Activated T-helper 17 cell treated with anti-CD3 and anti-CD28 coated beads, Interleukin-2, amount 50 U/mL, for 72 hours (primary cell): Measurements from ENCODE around the gene ZSCAN23. TPM values are rescaled to one million over a fixed set of nuclear protein-coding genes. Genes with fewer than 3 reads are reported as not detected.
"Not testable (repeated sequence)": the region's sequence is repeated elsewhere in the genome, so short reads cannot be mapped to it uniquely, and the experiment has no call there.

Experiments
- ATAC-seq: fragments of 150-1000 bp; cut with Tn5 transposase; replicated peaks from 2 replicates; pipeline ENCODE4 v1.10.0; 2021; ENCODE audit warnings: mild to moderate bottlenecking, moderate library complexity
- H3K27ac Mint-ChIP-seq: one replicate; pipeline ENCODE4 v1.8.0; 2022; ENCODE audit warnings: mixed read lengths
- H3K27me3 Mint-ChIP-seq: one replicate; pipeline ENCODE4 v1.8.0; 2022; ENCODE audit warnings: mixed read lengths
- H3K36me3 Mint-ChIP-seq: one replicate; pipeline ENCODE4 v1.8.0; 2022; ENCODE audit warnings: low read depth, mild to moderate bottlenecking, mixed read lengths
- H3K4me1 Mint-ChIP-seq: one replicate; pipeline ENCODE4 v1.8.0; 2022; ENCODE audit warnings: mixed read lengths
- H3K4me3 Mint-ChIP-seq: one replicate; pipeline ENCODE4 v1.8.0; 2022; ENCODE audit warnings: mild to moderate bottlenecking, mixed read lengths
- H3K9me3 Mint-ChIP-seq: one replicate; pipeline ENCODE4 v1.8.0; 2022; ENCODE audit warnings: mixed read lengths
- total RNA-seq, 2 donors: library from RNA; stranded (reverse); gene quantifications; one replicate each; pipeline ENCODE4 v1.2.3, GENCODE V29; 2022

Gene ZSCAN23
- total RNA-seq, 2 donors from 2014 or later: 0.24 to 0.52 TPM

DNA sequence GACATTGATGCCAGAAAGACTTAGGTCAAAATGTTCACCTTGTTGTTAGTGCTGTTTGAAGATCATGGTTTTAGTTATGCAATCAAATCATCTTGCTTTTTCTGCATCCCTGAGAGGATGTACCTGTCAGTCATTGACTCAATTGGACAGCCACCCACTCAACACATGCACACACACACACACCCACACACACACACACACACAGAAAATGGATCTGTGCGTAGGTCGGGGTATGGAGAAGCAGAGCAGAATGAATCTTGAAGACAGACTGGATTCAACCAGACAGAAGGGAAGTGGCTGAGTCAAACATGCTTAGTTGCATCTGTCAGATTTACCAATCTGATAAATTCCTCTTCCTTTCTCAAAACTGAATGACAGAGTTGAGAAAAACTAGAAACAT, 19.1 kb upstream of the ZSCAN23 start:
- no peak overlapping the region for H3K4me3 Mint-ChIP-seq
- no peak overlapping the region for H3K27ac Mint-ChIP-seq
- H3K36me3 Mint-ChIP-seq: no peaks in the 10 kb centered on the region
- H3K4me1 Mint-ChIP-seq: no peaks in the 10 kb centered on the region
- peaks cover 58% of the 10 kb centered on the region for H3K27me3 Mint-ChIP-seq
- ATAC-seq: no peak
- no peaks in the 10 kb centered on the region for H3K9me3 Mint-ChIP-seq

DNA sequence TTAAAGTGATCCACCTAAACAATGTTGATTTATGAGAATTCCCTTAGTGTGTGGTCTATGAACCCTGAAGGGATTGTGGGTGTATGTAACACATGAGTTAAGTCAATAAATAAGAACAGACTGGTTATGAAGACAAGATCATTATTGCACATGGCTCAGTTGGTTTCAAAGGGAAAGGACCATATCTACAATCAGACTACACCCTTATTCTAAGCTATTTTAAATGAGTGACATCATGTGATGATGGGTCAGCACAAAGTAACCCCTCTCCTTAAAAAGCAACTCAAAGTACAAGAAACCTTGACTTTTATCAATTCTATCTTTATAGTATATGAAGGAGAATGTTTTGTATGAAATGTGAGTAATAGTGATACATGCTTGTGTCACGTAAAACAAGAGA, 15.3 kb upstream of the ZSCAN23 start:
- Mint-ChIP-seq H3K36me3 (no peaks in the 10 kb centered on the region), H3K4me1 (no peaks in the 10 kb centered on the region), H3K27ac (no peak overlapping the region), H3K4me3 (no peak overlapping the region), H3K9me3 (no peaks in the 10 kb centered on the region), H3K27me3 (peaks cover 58% of the 10 kb centered on the region)
- no peak for ATAC-seq

DNA sequence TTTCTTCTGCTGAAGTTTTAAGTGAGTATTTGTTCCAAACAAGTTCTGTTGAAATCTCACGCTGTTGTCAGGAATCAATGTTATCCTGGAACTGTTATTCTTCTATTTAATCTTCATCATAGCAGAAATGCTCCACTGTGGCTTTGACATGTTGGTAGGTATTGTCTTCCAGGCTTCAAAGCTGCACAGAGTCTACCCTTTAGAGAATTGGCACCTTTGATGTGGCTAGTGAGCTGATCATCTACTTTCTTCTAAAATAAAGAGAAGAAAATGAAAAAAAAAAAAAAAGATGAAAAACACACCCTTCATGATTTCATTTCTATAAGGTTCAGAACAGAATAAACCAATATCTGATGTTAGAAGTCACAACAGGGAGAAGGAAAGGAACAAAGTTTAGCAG, 5.8 kb upstream of the ZSCAN23 start:
- Mint-ChIP-seq H3K27me3 (peaks cover 20% of the 10 kb centered on the region), H3K4me1 (peaks cover 6% of the 10 kb centered on the region), H3K4me3 (no peak overlapping the region), H3K36me3 (no peaks in the 10 kb centered on the region), H3K9me3 (no peaks in the 10 kb centered on the region), H3K27ac (no peak overlapping the region)
- no peak for ATAC-seq

DNA sequence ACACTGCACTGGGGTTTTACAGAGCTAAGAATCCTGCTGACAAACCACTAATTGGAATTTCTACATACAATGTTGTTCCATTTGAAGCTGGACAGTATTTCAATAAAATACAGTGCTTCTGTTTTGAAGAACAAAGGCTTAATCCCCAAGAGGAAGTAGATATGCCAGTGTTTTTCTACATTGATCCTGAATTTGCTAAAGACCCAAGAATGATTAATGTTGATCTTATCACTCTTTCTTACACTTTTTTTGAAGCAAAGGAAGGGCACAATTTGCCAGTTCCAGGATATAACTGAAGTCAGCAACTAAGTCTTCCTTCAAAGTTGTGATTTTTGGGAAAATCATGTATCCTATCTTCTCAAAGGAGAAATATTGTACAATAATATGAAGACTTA, 4.2 kb upstream of the ZSCAN23 start:
- not testable (repeated sequence) for H3K27ac Mint-ChIP-seq, H3K36me3 Mint-ChIP-seq, H3K9me3 Mint-ChIP-seq, ATAC-seq
- Mint-ChIP-seq H3K27me3 (peaks cover 17% of the 10 kb centered on the region), H3K4me3 (peak overlapping the region; percentile 41), H3K4me1 (peaks cover 20% of the 10 kb centered on the region)

DNA sequence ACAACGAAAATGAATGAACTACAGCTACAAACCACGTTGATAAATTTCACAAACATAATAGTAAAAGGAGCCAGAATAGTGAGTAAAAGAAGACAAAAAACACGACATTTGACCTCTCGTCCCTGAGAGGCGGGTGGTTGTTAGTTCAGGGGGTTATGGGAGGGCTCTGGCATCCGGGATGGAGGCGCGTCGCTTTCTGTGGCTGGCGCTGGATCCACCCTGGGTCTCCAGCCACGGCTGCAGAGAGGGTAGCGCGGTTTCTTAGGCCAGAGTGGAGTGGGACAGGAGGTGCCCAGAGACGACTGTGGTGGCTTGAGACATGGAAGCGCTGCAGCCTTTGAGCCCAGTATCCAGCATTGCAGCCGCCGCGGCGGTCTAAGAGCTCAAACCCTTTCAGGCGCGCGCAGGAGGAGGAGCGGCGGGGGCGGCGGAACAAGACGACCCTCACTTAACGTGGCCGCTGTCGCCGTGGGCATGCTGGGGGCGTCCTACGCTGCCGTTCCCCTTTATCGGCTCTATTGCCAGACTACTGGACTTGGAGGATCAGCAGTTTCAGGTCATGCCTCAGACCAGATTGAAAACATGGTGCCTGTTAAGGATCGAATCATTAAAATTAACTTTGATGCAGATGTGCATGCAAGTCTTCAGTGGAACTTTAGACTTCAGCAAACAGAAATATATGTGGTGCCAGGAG, 3.7 kb upstream of the ZSCAN23 start:
- Mint-ChIP-seq H3K27me3 (peaks cover 14% of the 10 kb centered on the region), H3K4me1 (peaks cover 20% of the 10 kb centered on the region), H3K4me3 (peak overlapping the region; percentile 41), H3K9me3 (no peaks in the 10 kb centered on the region), H3K27ac (no peak overlapping the region), H3K36me3 (no peaks in the 10 kb centered on the region)
- ATAC-seq: no peak

DNA sequence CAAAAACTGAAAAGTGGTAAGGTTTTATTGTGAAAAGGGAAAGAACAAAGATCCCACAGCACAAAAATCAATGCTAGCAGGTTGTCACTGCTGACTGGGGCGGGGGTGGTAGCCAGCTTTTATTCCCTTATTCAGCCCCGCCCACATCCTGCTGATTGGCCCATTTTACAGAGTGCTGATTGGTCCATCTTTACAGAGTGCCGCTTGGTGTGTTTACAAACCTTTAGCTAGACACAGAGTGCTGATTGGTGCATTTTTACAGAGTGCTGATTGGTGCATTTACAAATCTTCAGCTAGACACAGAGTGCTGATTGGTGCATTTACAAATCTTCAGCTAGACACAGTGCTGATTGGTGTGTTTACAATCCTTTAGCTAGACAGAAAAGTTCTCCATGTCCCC, 1.5 kb upstream of the ZSCAN23 start:
- not testable (repeated sequence) for ATAC-seq, H3K36me3 Mint-ChIP-seq

DNA sequence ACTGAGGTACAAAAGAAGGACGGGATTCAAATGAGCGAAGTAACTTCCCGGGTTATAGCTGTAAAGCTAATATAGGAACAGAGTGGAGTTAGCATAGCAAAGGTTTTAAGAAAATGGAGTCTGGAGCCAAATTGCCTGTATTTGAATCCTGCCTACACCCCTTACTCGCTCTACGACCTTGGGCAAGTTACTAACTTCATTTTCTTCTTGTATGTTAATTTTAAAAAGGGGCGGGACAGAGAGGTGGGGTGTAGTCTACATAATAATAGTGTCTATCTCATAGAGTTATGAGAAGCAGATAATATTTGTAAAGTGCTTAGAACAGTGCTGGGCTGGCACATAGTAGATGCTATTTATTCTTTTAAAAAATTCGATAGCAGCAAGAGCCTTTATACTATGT, 705 bp downstream of the ZSCAN23 start:
- Mint-ChIP-seq H3K27me3 (peaks cover 18% of the 10 kb centered on the region), H3K36me3 (no peaks in the 10 kb centered on the region), H3K9me3 (no peaks in the 10 kb centered on the region), H3K4me3 (peak overlapping the region; percentile 87), H3K27ac (peak overlapping the region; percentile 88), H3K4me1 (peaks cover 20% of the 10 kb centered on the region)
- no peak for ATAC-seq

More for the DNA sequence above, 1.5 kb upstream of the ZSCAN23 start:
- Mint-ChIP-seq H3K4me1 (peaks cover 20% of the 10 kb centered on the region), H3K4me3 (peak overlapping the region; percentile 87), H3K27me3 (peaks cover 14% of the 10 kb centered on the region)
- not testable (repeated sequence) for H3K27ac Mint-ChIP-seq, H3K9me3 Mint-ChIP-seq

DNA sequence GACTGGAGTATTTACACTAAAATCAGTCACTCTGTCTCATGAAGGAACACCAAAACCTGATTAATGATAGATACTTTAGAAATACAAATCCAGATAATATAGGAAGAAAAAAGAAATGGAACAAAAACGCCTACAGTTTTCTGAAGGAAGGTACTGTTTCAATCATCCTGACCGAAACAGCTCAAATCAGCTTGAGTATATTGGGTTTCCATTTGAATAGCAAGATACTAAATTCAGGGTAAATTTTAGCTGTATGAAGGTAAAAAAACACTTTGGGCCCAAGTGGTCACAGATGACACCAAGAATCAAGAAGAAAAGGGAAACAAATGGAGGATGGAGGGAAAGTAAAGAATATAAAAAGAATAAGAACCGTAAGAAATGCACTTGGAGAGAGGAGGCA, 6.9 kb downstream of the ZSCAN23 start:
- H3K27ac Mint-ChIP-seq: no peak overlapping the region
- no peaks in the 10 kb centered on the region for H3K36me3 Mint-ChIP-seq
- peaks cover 8% of the 10 kb centered on the region for H3K27me3 Mint-ChIP-seq
- H3K9me3 Mint-ChIP-seq: no peaks in the 10 kb centered on the region
- H3K4me3 Mint-ChIP-seq: no peak overlapping the region
- H3K4me1 Mint-ChIP-seq: no peaks in the 10 kb centered on the region
- ATAC-seq: peak; percentile 51

DNA sequence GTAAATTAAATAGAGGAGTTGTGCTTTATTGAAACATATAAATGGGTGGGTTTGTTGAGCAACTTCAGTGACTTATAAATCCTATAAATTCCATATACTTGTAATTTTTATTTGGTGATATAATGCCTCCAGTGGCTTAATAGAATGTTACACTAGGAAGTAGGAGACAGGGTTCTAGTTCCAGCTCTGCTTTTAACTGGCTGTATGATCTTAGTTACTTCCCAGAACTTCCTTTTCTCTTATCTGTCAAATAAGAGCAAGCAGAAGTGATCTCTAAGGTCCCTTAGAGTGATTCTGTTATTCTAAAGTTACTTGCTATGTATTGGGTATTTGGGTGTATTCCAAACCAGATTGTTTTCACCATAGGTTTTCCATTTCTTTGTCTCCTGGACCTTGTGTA, 10.2 kb downstream of the ZSCAN23 start:
- H3K27me3 Mint-ChIP-seq: peaks cover 12% of the 10 kb centered on the region
- no peak for ATAC-seq
- H3K4me1 Mint-ChIP-seq: no peaks in the 10 kb centered on the region
- no peaks in the 10 kb centered on the region for H3K36me3 Mint-ChIP-seq
- no peak overlapping the region for H3K27ac Mint-ChIP-seq
- H3K4me3 Mint-ChIP-seq: no peak overlapping the region
- no peaks in the 10 kb centered on the region for H3K9me3 Mint-ChIP-seq

DNA sequence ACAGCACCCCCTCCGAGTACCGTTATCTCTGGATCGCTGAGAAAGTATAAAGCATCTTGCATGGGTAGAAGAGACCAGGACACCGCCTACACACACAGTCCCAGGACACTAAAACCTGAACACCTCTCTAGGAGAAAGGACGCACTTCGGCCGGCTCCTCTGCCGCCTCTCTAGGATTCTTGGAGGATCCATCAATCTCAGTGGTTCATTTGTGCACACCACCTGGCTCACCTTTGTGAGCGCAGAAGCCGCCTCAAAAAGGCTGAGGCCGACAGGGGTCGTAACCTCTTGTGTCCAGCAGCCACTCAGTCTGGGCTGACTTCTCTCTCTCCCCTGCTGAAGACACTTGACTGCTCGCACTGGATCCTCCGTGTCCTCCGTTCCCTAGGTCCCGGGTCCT, 13.5 kb downstream of the ZSCAN23 start:
- Mint-ChIP-seq H3K9me3 (no peaks in the 10 kb centered on the region), H3K4me3 (no peak overlapping the region), H3K27me3 (peaks cover 9% of the 10 kb centered on the region), H3K36me3 (no peaks in the 10 kb centered on the region), H3K4me1 (peaks cover 8% of the 10 kb centered on the region), H3K27ac (no peak overlapping the region)
- no peak for ATAC-seq

DNA sequence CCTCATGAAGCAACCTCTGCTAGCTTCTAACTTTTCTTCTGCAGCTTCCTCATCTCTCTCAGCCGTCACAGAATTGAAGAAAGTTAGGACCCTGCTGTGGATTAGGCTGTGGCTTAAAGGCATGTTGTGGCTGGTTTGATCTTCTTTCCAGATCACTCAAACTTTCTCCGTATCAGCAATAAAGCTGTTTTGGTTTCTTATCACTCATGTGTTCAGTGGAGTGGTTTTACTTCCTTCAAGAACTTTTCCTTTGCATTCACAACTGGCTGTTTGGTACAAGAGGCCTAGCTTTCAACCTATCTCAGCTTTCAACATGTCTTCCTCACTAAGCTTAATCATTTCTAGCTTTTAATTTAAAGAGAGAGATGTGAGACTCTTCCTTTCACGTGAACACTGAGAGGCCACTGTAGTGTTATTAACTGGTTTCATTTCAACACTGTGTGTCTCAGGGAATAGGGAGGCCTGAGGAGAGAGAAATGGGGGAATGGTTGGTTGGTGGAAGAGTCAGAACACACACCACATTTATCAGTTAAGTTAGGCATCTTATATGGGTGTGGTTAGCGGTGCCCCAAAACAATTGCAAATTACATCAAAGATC, 17.2 kb downstream of the ZSCAN23 start:
- Mint-ChIP-seq H3K9me3 (no peaks in the 10 kb centered on the region), H3K4me3 (no peak overlapping the region), H3K36me3 (no peaks in the 10 kb centered on the region), H3K27ac (peak overlapping the region; percentile 29), H3K4me1 (peaks cover 8% of the 10 kb centered on the region), H3K27me3 (peaks cover 21% of the 10 kb centered on the region)
- peak; percentile 68 for ATAC-seq

DNA sequence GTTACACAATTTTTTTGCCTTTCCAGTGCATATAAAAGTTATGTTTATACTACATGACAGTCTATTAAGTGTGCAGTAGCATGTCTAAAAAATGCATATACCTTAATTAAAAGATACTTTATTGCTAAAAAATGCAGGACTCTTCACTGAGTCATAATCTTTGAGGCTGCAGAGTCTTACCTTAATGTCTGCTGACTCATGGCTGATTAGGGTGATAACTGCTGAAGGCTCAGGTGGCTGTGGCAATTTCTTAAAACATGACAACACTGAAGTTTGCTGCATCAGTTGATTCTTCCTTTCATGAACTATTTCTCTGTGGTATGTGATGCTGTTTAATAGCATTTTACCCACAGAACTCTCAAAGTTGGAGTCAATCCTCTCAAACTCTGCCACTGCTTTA, 19.1 kb downstream of the ZSCAN23 start:
- Mint-ChIP-seq H3K4me1 (peaks cover 8% of the 10 kb centered on the region), H3K36me3 (no peaks in the 10 kb centered on the region), H3K27me3 (peaks cover 27% of the 10 kb centered on the region), H3K27ac (no peak overlapping the region), H3K9me3 (no peaks in the 10 kb centered on the region), H3K4me3 (no peak overlapping the region)
- no peak for ATAC-seq

DNA sequence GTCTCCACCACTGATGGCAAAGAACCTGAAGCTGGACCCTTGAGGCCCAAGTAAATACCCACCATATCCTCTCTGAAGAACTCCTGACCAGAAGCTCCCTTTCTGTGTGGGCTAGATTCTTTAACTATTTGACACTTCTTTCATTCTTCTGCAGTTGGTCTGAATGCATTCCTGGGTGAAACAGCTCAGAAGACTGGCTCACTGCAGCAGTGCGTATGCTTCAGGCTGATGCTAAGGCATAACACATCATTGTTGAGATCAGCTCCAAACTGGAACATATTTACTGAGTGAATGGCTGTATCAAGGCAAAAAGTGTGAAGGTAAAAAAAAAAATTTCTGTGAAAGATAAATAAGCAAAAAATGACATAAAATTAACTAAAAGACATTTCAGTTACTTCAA, 19.7 kb downstream of the ZSCAN23 start:
- no peaks in the 10 kb centered on the region for H3K9me3 Mint-ChIP-seq
- H3K27ac Mint-ChIP-seq: no peak overlapping the region
- peaks cover 23% of the 10 kb centered on the region for H3K27me3 Mint-ChIP-seq
- no peak overlapping the region for H3K4me3 Mint-ChIP-seq
- peaks cover 8% of the 10 kb centered on the region for H3K4me1 Mint-ChIP-seq
- H3K36me3 Mint-ChIP-seq: no peaks in the 10 kb centered on the region
- ATAC-seq: no peak

DNA sequence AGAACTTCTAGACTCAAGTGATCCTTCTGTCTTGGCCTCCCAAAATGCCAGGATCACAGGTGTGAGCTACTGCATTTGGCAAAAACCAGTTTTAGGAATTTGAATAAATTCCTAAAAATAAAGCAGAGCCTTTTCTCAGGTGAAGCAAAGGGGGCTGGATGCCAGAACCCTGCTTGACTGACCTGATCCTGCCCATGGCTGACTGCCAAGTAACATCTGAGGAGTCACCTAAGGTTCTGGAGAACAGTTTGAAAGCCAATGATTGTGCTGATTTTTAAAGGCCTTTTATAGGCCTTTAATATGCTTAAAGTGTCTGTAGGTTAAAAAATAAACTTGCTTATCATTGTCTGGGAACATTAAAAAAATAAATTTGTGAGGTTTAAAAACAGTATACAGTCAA, 29.6 kb downstream of the ZSCAN23 start:
- H3K36me3 Mint-ChIP-seq: no peaks in the 10 kb centered on the region
- ATAC-seq: no peak
- peaks cover 2% of the 10 kb centered on the region for H3K4me1 Mint-ChIP-seq
- no peak overlapping the region for H3K4me3 Mint-ChIP-seq
- peaks cover 3% of the 10 kb centered on the region for H3K9me3 Mint-ChIP-seq
- H3K27me3 Mint-ChIP-seq: peaks cover 23% of the 10 kb centered on the region
- H3K27ac Mint-ChIP-seq: no peak overlapping the region

DNA sequence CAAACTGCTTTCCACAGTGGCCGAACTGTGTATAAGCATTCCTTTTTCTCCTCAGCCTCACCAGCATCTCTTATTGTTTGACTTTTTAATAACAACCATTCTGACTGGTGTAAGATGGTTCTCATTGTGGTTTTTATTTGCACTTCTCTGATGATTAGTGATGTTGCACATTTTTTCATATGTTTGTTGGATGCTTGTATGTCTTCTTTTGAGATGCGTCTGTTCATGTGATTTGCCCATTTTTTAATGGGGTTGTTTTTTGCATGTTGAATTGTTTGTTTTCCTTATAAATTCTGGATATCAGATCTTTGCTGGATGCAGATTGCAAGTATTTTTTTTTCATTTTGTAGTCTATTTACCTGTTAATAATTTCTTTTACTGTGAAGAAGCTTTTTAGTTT, 32.5 kb downstream of the ZSCAN23 start:
- Mint-ChIP-seq H3K36me3 (no peaks in the 10 kb centered on the region), H3K27me3 (peaks cover 31% of the 10 kb centered on the region), H3K27ac (no peak overlapping the region), H3K4me1 (peaks cover 7% of the 10 kb centered on the region), H3K9me3 (peaks cover 3% of the 10 kb centered on the region), H3K4me3 (no peak overlapping the region)
- no peak for ATAC-seq
